A673 (cell line): Measurements from ENCODE around the gene NUP93.

ENCODE experiments used
- CTCF ChIP-seq: fragments of 300-800, 200-600 bp; sonication (generic); conservative IDR thresholded peaks from 2 replicates; pipeline ENCODE4 v1.5.1; 2017; ENCODE audit warnings: low read depth, mild to moderate bottlenecking, antibody characterized with exemption, low read length, moderate library complexity, mixed read lengths
- EZH2 ChIP-seq: fragments of 200-600 bp; sonication (generic); IDR thresholded peaks from 2 replicates; pipeline ENCODE4 v1.6.1; 2017; ENCODE audit warnings: borderline replicate concordance, low read depth, mild to moderate bottlenecking, mixed read lengths, antibody characterized with exemption, low read length; ENCODE audit not compliant: poor library complexity, severe bottlenecking

DNA sequence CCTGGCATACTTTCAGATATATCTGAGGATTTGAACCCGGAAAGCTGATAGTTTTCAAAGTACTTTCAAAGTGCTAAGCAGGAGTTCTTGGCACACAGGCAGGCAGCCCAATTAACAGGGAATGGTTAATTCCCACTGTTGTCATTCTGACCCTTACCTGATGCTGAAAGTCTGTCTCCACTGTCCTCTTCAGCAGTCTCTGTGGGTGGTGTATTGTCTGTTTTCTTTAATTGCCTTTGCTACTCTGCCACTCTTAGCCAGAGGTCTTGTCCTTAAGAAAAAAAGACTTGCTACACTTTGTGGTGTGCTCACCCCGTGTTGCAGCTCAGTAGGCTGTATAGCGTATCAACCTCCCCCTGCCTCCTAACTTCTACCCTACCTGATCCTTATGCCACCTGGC lies 71.8 kb downstream of the NUP93 start:
- TF ChIP-seq CTCF (no peak), EZH2 (no peak)
